DMS114 treated with DMSO at 0.1 percent for 48 hours (cell line): Measurements from ENCODE around the gene CDH12.
"Not testable (repeated sequence)": the region's sequence is repeated elsewhere in the genome, so short reads cannot be mapped to it uniquely, and the experiment has no call there.

ENCODE experiments used
- DNase-seq: peaks from one replicate; lab custom pipeline; 2025; ENCODE audit not compliant: unreplicated experiment; lab: John Stamatoyannopoulos, UW

The CDH12 gene

GRCh38 chr5:22577711-22578110 is 275.4 kb downstream of the CDH12 start:
- no peak for DNase-seq

GRCh38 chr5:22577006-22577405 is 276.1 kb downstream of the CDH12 start:
- DNase-seq: no peak

GRCh38 chr5:22572941-22573340 is 280.2 kb downstream of the CDH12 start:
- no peak for DNase-seq

- no peak for DNase-seq
Measured at GRCh38 chr5:22567983-22568382, 285.2 kb downstream of the CDH12 start.

- no peak for DNase-seq
Measured at GRCh38 chr5:22560147-22560546, 293.0 kb downstream of the CDH12 start.

- no peak for DNase-seq
Measured at GRCh38 chr5:22557251-22557650, 295.9 kb downstream of the CDH12 start.

GRCh38 chr5:22554475-22554874 is 298.7 kb downstream of the CDH12 start:
- no peak for DNase-seq

GRCh38 chr5:22549876-22550671 is 303.1 kb downstream of the CDH12 start:
- DNase-seq: no peak

GRCh38 chr5:22542340-22542739 is 310.8 kb downstream of the CDH12 start:
- no peak for DNase-seq

GRCh38 chr5:22541037-22541436 is 312.1 kb downstream of the CDH12 start:
- no peak for DNase-seq

- DNase-seq: no peak
Measured at GRCh38 chr5:22539762-22540161, 313.4 kb downstream of the CDH12 start.

- DNase-seq: no peak
Measured at GRCh38 chr5:22531986-22532385, 321.2 kb downstream of the CDH12 start.

- DNase-seq: no peak
Measured at GRCh38 chr5:22521521-22521920, 331.6 kb downstream of the CDH12 start.

GRCh38 chr5:22516497-22516896 is 336.6 kb downstream of the CDH12 start:
- DNase-seq: not testable (repeated sequence)

GRCh38 chr5:22514231-22514630 is 338.9 kb downstream of the CDH12 start:
- no peak for DNase-seq

GRCh38 chr5:22505891-22506290 is 347.3 kb downstream of the CDH12 start:
- no peak for DNase-seq

GRCh38 chr5:22504411-22504810 is 348.7 kb downstream of the CDH12 start:
- DNase-seq: no peak

- no peak for DNase-seq
Measured at GRCh38 chr5:22500556-22500955, 352.6 kb downstream of the CDH12 start.

- no peak for DNase-seq
Measured at GRCh38 chr5:22496666-22497065, 356.5 kb downstream of the CDH12 start.

- no peak for DNase-seq
Measured at GRCh38 chr5:22495016-22495720, 358.0 kb downstream of the CDH12 start.

GRCh38 chr5:22488427-22488826 is 364.7 kb downstream of the CDH12 start:
- DNase-seq: no peak

GRCh38 chr5:22480305-22480704 is 372.8 kb downstream of the CDH12 start:
- DNase-seq: no peak
